H1 (cell line): ENCODE data around the gene ARHGAP27. TPM values are rescaled to one million over a fixed set of nuclear protein-coding genes. Genes with fewer than 3 reads are reported as not detected.

Source experiments
- CTCF ChIA-PET: fragments of 300-600 bp; sonication (Branson Sonifier 250); formaldehyde crosslinking; loops from one replicate; lab custom pipeline; 2021; ENCODE audit not compliant: partially characterized antibody; lab: Charles Lee
- POLR2A ChIA-PET: fragments of 300-600 bp; sonication (Branson Sonifier 250); formaldehyde crosslinking; loops from one replicate; lab custom pipeline; 2021; ENCODE audit warnings: inconsistent platforms; ENCODE audit not compliant: partially characterized antibody; lab: Charles Lee
- DNase-seq, 2 experiments: peaks; one replicate each; pipeline versions ENCODE4 v3.0.0 to v3.0.0-alpha.2; 2010 to 2022; ENCODE audit warnings: low spot score in 2 of 2, low read depth in 1 of 2, mixed read lengths in 1 of 2
- FAIRE-seq: peaks from 2 replicates; lab custom pipeline; 2011; peaks lifted over from hg19 to GRCh38; lab: Jason Lieb, UNC
- H2AFZ ChIP-seq: 2 replicates; pipeline ENCODE4 v1.8.1; 2012; ENCODE audit warnings: low read length, inconsistent platforms
- H2AK5ac ChIP-seq: 2 replicates; pipeline ENCODE4 v1.6.1; 2013; ENCODE audit warnings: low read depth, low read length
- H2BK120ac ChIP-seq: replicated peaks from 2 replicates; pipeline ENCODE3; 2013; ENCODE audit warnings: low read depth, low read length, inconsistent platforms
- H2BK12ac ChIP-seq: 2 replicates; pipeline ENCODE4 v1.6.1; 2013; ENCODE audit warnings: low read depth, low read length
- H2BK15ac ChIP-seq: 2 replicates; pipeline ENCODE4 v1.6.1; 2013; ENCODE audit warnings: low read length
- H2BK20ac ChIP-seq: 2 replicates; pipeline ENCODE4 v1.6.1; 2013; ENCODE audit warnings: low read length
- H2BK5ac ChIP-seq: 2 replicates; pipeline ENCODE4 v1.6.1; 2013; ENCODE audit warnings: low read depth, low read length
- H3K14ac ChIP-seq: 2 replicates; pipeline ENCODE4 v1.6.1; 2013; ENCODE audit warnings: inconsistent platforms; ENCODE audit not compliant: insufficient read length
- H3K18ac ChIP-seq: 2 replicates; pipeline ENCODE4 v1.6.1; 2013; ENCODE audit warnings: low read length; ENCODE audit errors: extremely low read depth
- H3K23ac ChIP-seq: 2 replicates; pipeline ENCODE4 v1.6.1; 2013; ENCODE audit warnings: inconsistent platforms; ENCODE audit not compliant: insufficient read length
- H3K23me2 ChIP-seq: 2 replicates; pipeline ENCODE4 v1.6.1; 2013; ENCODE audit warnings: low read depth, low read length
- H3K27ac ChIP-seq: 2 replicates; pipeline ENCODE4 v1.6.1; 2011; ENCODE audit warnings: low read depth, low read length, inconsistent platforms
- H3K27me3 ChIP-seq, 4 experiments: replicated peaks in 1 of 4; 1 replicate in 1 of 4; 2 replicates in 3 of 4; pipeline versions ENCODE4 v1.6.1 to v1.8.1; 2011 to 2013; ENCODE audit warnings: low read length in 3 of 4, mild to moderate bottlenecking in 3 of 4, inconsistent platforms in 2 of 4, mixed read lengths in 2 of 4, moderate library complexity in 1 of 4; ENCODE audit not compliant: control insufficient read depth in 3 of 4, insufficient read depth in 3 of 4; ENCODE audit errors: extremely low read depth in 1 of 4
- H3K36me3 ChIP-seq, 4 experiments: 2 replicates each; pipeline versions ENCODE4 v1.6.1 to v1.8.1; 2011 to 2013; ENCODE audit warnings: mild to moderate bottlenecking in 4 of 4, low read length in 3 of 4, moderate library complexity in 2 of 4, control low read depth in 1 of 4, inconsistent platforms in 1 of 4; ENCODE audit not compliant: insufficient read depth in 4 of 4, control insufficient read depth in 2 of 4
- H3K4ac ChIP-seq: replicated peaks from 2 replicates; pipeline ENCODE3; 2013; ENCODE audit warnings: low read length, low read depth, mixed read lengths, inconsistent platforms; ENCODE audit not compliant: insufficient read length
- H3K4me1 ChIP-seq, 4 experiments: replicated peaks in 1 of 4; 1 replicate in 1 of 4; 2 replicates in 3 of 4; pipeline versions ENCODE4 v1.6.1 to v1.8.1; 2011 to 2013; ENCODE audit warnings: low read length in 3 of 4, inconsistent platforms in 2 of 4, mixed read lengths in 1 of 4; ENCODE audit not compliant: insufficient read depth in 4 of 4, control insufficient read depth in 3 of 4
- H3K4me2 ChIP-seq, 2 experiments: 2 replicates each; pipeline versions ENCODE4 v1.6.1 to v1.8.1; 2011 to 2013; ENCODE audit warnings: low read depth in 2 of 2, low read length in 2 of 2, control low read depth in 1 of 2, inconsistent platforms in 1 of 2, mild to moderate bottlenecking in 1 of 2; ENCODE audit not compliant: insufficient read depth in 1 of 2
- H3K4me3 ChIP-seq, 4 experiments: fragments of 200-600, 300-600 bp in 1 of 4; sonication (generic), shearing (Covaris generic), sonication (Bioruptor Twin) in 1 of 4; 2 replicates each; pipeline versions ENCODE4 v1.5.1 to v1.8.1; 2011 to 2016; ENCODE audit warnings: low read length in 4 of 4, low read depth in 3 of 4, control low read depth in 2 of 4, inconsistent platforms in 2 of 4, mild to moderate bottlenecking in 2 of 4, mixed read lengths in 1 of 4, moderate library complexity in 1 of 4; ENCODE audit not compliant: insufficient read depth in 2 of 4; ENCODE audit errors: extremely low read depth in 1 of 4
- H3K56ac ChIP-seq: replicated peaks from 2 replicates; pipeline ENCODE3; 2013; ENCODE audit warnings: low read depth, mild to moderate bottlenecking, mixed read lengths, low read length, inconsistent platforms; ENCODE audit not compliant: insufficient read length
- H3K79me1 ChIP-seq: 2 replicates; pipeline ENCODE4 v1.6.1; 2013; ENCODE audit warnings: low read depth, low read length, control low read depth
- H3K79me2 ChIP-seq, 2 experiments: 2 replicates each; pipeline versions ENCODE4 v1.6.1 to v1.8.1; 2012 to 2013; ENCODE audit warnings: low read length in 2 of 2, mild to moderate bottlenecking in 2 of 2, inconsistent platforms in 1 of 2; ENCODE audit not compliant: insufficient read depth in 2 of 2, control insufficient read depth in 1 of 2
- H3K9ac ChIP-seq, 4 experiments: replicated peaks in 1 of 4; 1 replicate in 1 of 4; 2 replicates in 3 of 4; pipeline versions ENCODE4 v1.6.1 to v1.8.1; 2011 to 2013; ENCODE audit warnings: low read depth in 3 of 4, low read length in 3 of 4, control low read depth in 2 of 4, mild to moderate bottlenecking in 2 of 4, moderate library complexity in 2 of 4, inconsistent platforms in 1 of 4; ENCODE audit errors: extremely low read depth in 1 of 4
- H3K9me3 ChIP-seq, 2 experiments: 2 replicates each; pipeline versions ENCODE4 v1.6.1 to v1.8.1; 2012 to 2013; ENCODE audit warnings: mild to moderate bottlenecking in 2 of 2, moderate library complexity in 2 of 2, control low read depth in 1 of 2, inconsistent platforms in 1 of 2, low read depth in 1 of 2, low read length in 1 of 2, mixed read lengths in 1 of 2; ENCODE audit not compliant: insufficient read depth in 2 of 2
- H4K20me1 ChIP-seq, 2 experiments: replicated peaks in 1 of 2; 2 replicates each; pipeline versions ENCODE3 to v1.8.1; 2011 to 2013; ENCODE audit warnings: inconsistent platforms in 2 of 2, low read length in 2 of 2, mild to moderate bottlenecking in 1 of 2; ENCODE audit not compliant: insufficient read depth in 2 of 2, control insufficient read depth in 1 of 2
- H4K5ac ChIP-seq: 2 replicates; pipeline ENCODE4 v1.6.1; 2013; ENCODE audit warnings: low read length, low read depth, mixed read lengths, inconsistent platforms; ENCODE audit not compliant: insufficient read length
- H4K8ac ChIP-seq: 2 replicates; pipeline ENCODE4 v1.8.0; 2013; ENCODE audit warnings: mild to moderate bottlenecking, moderate library complexity, low read length, inconsistent platforms; ENCODE audit not compliant: insufficient read depth; ENCODE audit errors: extremely low read depth
- H4K91ac ChIP-seq: replicated peaks from 2 replicates; pipeline ENCODE3; 2013; ENCODE audit warnings: low read length, mixed read lengths, inconsistent platforms; ENCODE audit not compliant: insufficient read length
- EZH2 ChIP-seq: fragments of 200-600 bp; sonication (generic); IDR thresholded peaks from 2 replicates; pipeline ENCODE4 v1.7.1; 2012; ENCODE audit warnings: low read depth, mild to moderate bottlenecking, moderate library complexity, low read length, inconsistent platforms; ENCODE audit not compliant: severe bottlenecking
- HDAC2 ChIP-seq, 2 experiments: fragments of 300-600 bp in 1 of 2; sonication (generic) in 1 of 2; IDR thresholded peaks; 2 replicates each; pipeline ENCODE4 v1.6.1; 2011 to 2012; ENCODE audit warnings: low read depth in 2 of 2, low read length in 2 of 2, mild to moderate bottlenecking in 2 of 2, moderate library complexity in 2 of 2, borderline replicate concordance in 1 of 2, inconsistent platforms in 1 of 2
- JUN ChIP-seq: IDR thresholded peaks from 2 replicates; pipeline ENCODE4 v1.6.1; 2011; ENCODE audit warnings: low read depth, mild to moderate bottlenecking, improper control_type of control experiment, low read length
- PHF8 ChIP-seq: fragments of 200-600 bp; sonication (generic); conservative IDR thresholded peaks from 2 replicates; pipeline ENCODE4 v1.7.1; 2012; ENCODE audit warnings: low read depth, mild to moderate bottlenecking, inconsistent platforms, low read length, moderate library complexity
- POLR2AphosphoS5 ChIP-seq: IDR thresholded peaks from 2 replicates; pipeline ENCODE4 v1.6.1; 2011; ENCODE audit warnings: low read depth, low read length
- RAD21 ChIP-seq, 2 experiments: IDR thresholded peaks in 1 of 2; conservative IDR thresholded peaks in 1 of 2; 2 replicates each; pipeline ENCODE4 v1.6.1; 2011; ENCODE audit warnings: low read depth in 2 of 2, low read length in 2 of 2, improper control_type of control experiment in 1 of 2, inconsistent platforms in 1 of 2, mild to moderate bottlenecking in 1 of 2, moderate library complexity in 1 of 2
- RFX5 ChIP-seq: IDR thresholded peaks from 2 replicates; pipeline ENCODE4 v1.6.1; 2011; ENCODE audit warnings: low read depth, low read length, improper control_type of control experiment, borderline replicate concordance
- SIRT6 ChIP-seq: IDR thresholded peaks from one replicate; pipeline ENCODE4 v1.7.1; 2012; ENCODE audit warnings: low read length, inconsistent platforms
- SP1 ChIP-seq: IDR thresholded peaks from 2 replicates; pipeline ENCODE4 v1.6.1; 2011; ENCODE audit warnings: low read depth, low read length
- SP2 ChIP-seq: IDR thresholded peaks from 2 replicates; pipeline ENCODE4 v1.6.1; 2012; ENCODE audit warnings: mild to moderate bottlenecking, low read length, inconsistent platforms
- SP4 ChIP-seq: IDR thresholded peaks from 2 replicates; pipeline ENCODE4 v1.6.1; 2012; ENCODE audit warnings: low read length, inconsistent platforms
- SRF ChIP-seq: IDR thresholded peaks from 2 replicates; pipeline ENCODE4 v1.6.1; 2011; ENCODE audit warnings: mild to moderate bottlenecking, low read depth, low read length, moderate library complexity
- SUZ12 ChIP-seq: fragments of 200-600 bp; sonication (generic); IDR thresholded peaks from 2 replicates; pipeline ENCODE4 v1.6.1; 2012; ENCODE audit warnings: mild to moderate bottlenecking, inconsistent platforms, low read length, moderate library complexity, mixed read lengths
- TEAD4 ChIP-seq: IDR thresholded peaks from 2 replicates; pipeline ENCODE4 v1.6.1; 2012; ENCODE audit warnings: low read depth, low read length, inconsistent platforms, mixed read lengths
- YY1 ChIP-seq: IDR thresholded peaks from 2 replicates; pipeline ENCODE4 v1.6.1; 2011; ENCODE audit warnings: low read depth, mild to moderate bottlenecking, low read length
- WGBS, 2 experiments: shearing (Covaris generic) in 1 of 2; methylation state at CpG; one replicate each; pipeline versions ENCODE4 v1.1.6 to v1.1.7; 2013 to 2015; ENCODE audit warnings: low lambda C conversion rate in 2 of 2, mixed read lengths in 2 of 2, inconsistent platforms in 1 of 2, low coverage in 1 of 2, missing lambda C conversion rate in 1 of 2; ENCODE audit not compliant: insufficient replicate concordance in 2 of 2, insufficient coverage in 1 of 2, insufficient read length in 1 of 2; ENCODE audit errors: extremely low coverage in 1 of 2, missing lambda C conversion rate in 1 of 2; 5-methylcytosine and 5-hydroxymethylcytosine counted together
- polyA plus RNA-seq, 7 experiments: library from polyadenylated mRNA; depleted of rRNA in 3 of 7; stranded (reverse) in 5 of 7; unstranded in 2 of 7; fragments of >200 nt in 5 of 7; fragments of 200-250 nt in 2 of 7; gene quantifications; 1 replicate in 5 of 7; 2 replicates in 1 of 7; 4 replicates in 1 of 7; pipeline versions ENCODE4 v1.2.1 to v1.2.3, GENCODE V29; 2011 to 2013; ENCODE audit warnings: missing spikeins in 2 of 7, mixed read lengths in 2 of 7
- total RNA-seq: library from RNA; stranded (reverse); fragmentation: NEBNext Ultra II Directional; extraction: Animal tissue kit (Norgen Biotek cat#: 25700); gene quantifications from 2 replicates; pipeline ENCODE4 v1.2.1, GENCODE V29; 2021

ARHGAP27 gene
- total and polyA plus RNA-seq, 2 of the 8 experiments (the other 6 are each of a cell fraction or from before 2014, with no cell fraction given), result 11.6 to 13.1 TPM

DNA sequence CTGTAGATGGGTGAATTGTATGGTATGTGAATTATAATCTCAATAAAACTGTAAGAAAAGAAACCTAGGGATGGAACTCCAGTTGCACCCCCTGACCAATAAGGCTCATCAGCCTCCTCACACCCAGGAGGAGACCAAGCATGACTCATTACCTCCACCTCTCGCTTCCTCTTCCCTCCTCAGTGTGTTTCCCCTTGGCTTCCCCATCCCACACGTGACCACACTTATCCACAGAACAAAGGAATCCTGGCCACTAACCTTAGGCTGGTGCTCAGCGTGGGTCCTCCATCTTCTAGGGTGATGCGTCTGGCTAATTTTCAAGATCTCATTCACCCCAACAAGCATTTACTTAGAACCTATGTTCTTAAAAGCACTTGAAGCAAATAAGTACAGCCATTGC, 79.6 kb downstream of the ARHGAP27 start:
- CTCF ChIA-PET, result no interaction called here
- Histone ChIP-seq H4K5ac (no peak overlapping the region), H2BK20ac (peak overlapping the region; percentile 52; the same call in 1 of the 2 replicates), H3K27ac (no peak overlapping the region), H4K91ac (no peak overlapping the region), H4K20me1 (no peaks in the 10 kb centered on the region), H3K9me3 (0 out of 4 replicates have a peak, but pooled peaks cover 0 to 2% of the 10 kb centered on the region in 2 experiments), H2BK12ac (no peak overlapping the region), H3K14ac (no peak overlapping the region), H3K79me2 (no peaks in the 10 kb centered on the region), H3K18ac (no peak overlapping the region), H3K27me3 (no peaks in the 10 kb centered on the region), H3K4me2 (no peak overlapping the region), H3K36me3 (no peaks in the 10 kb centered on the region), H3K56ac (no peak overlapping the region), H3K4me1 (no peaks in the 10 kb centered on the region; a peak in 1 of 7 replicates), H3K23me2 (no peaks in the 10 kb centered on the region; the same call in 1 of the 2 replicates), H3K4me3 (no peak overlapping the region), H2AFZ (no peak overlapping the region), H2BK5ac (no peak overlapping the region), H2AK5ac (no peak overlapping the region), H3K79me1 (no peaks in the 10 kb centered on the region), H2BK15ac (peak overlapping the region; percentile 48; the same call in 1 of the 2 replicates), H3K9ac (no peak overlapping the region), H4K8ac (no peak overlapping the region), H2BK120ac (no peak overlapping the region), H3K4ac (no peak overlapping the region), H3K23ac (no peak overlapping the region)
- WGBS, 2 experiments, result 91% methylated on average over 4 of the region's 4 CpGs; no CpG with 5 or more reads in 1 of the 2 experiments
- POLR2A ChIA-PET, result interaction anchor here (0.7 kb wide), 1 partner anchor 18 kb away, joined by 3 read pairs; no protein-coding TSS in a partner anchor
- DNase-seq (no peak), FAIRE-seq (no peak)
- no peak for TF ChIP-seq POLR2AphosphoS5
- no peak for TF ChIP-seq SP2
- no peak for TF ChIP-seq YY1
- no peak for TF ChIP-seq SRF
- TF ChIP-seq SUZ12, result no peak
- TF ChIP-seq RAD21 (IDR thresholded peaks at IDR 0.05 in 1 of 2, conservative IDR thresholded peaks at IDR 0.05 in 1 of 2; ENCODE audit: low read depth in 2 of 2, low read length in 2 of 2), result no peak
- TF ChIP-seq SP4, result no peak
- no peak for TF ChIP-seq SIRT6
- TF ChIP-seq JUN, result no peak
- no peak for TF ChIP-seq HDAC2 (IDR thresholded peaks at IDR 0.05; ENCODE audit: borderline replicate concordance in 1 of 2, low read depth in 2 of 2, low read length in 2 of 2)
- TF ChIP-seq EZH2, result no peak
- no peak for TF ChIP-seq PHF8
- no peak for TF ChIP-seq RFX5
- TF ChIP-seq TEAD4, result no peak
- no peak for TF ChIP-seq SP1
